DOHH2 (cell line): ENCODE data around the gene RPTOR.

Experiments
- CTCF ChIP-seq: fragments of 200-600 bp; sonication (generic); IDR thresholded peaks from one replicate; pipeline ENCODE4 v1.5.1; 2014; ENCODE audit warnings: antibody characterized with exemption, mild to moderate bottlenecking, low read depth, low read length; ENCODE audit not compliant: poor library complexity, severe bottlenecking
- EZH2phosphoT487 ChIP-seq: fragments of 200-600 bp; sonication (generic); IDR thresholded peaks from 2 replicates; pipeline ENCODE4 v1.6.1; 2017; ENCODE audit warnings: borderline replicate concordance, mild to moderate bottlenecking, antibody characterized with exemption, low read length, moderate library complexity, mixed read lengths

- TF ChIP-seq CTCF (no peak), EZH2phosphoT487 (no peak)
Measured at GRCh38 chr17:80596760-80597608, 52.3 kb downstream of the RPTOR start.
